Non-pigmented ciliary epithelial cell (primary cell): ENCODE results near the gene DUSP7.

ENCODE experiments used
- DNase-seq: peaks from one replicate; pipeline ENCODE4 v3.0.0-alpha.2; 2010; ENCODE audit warnings: low read depth

Gene DUSP7

DNA sequence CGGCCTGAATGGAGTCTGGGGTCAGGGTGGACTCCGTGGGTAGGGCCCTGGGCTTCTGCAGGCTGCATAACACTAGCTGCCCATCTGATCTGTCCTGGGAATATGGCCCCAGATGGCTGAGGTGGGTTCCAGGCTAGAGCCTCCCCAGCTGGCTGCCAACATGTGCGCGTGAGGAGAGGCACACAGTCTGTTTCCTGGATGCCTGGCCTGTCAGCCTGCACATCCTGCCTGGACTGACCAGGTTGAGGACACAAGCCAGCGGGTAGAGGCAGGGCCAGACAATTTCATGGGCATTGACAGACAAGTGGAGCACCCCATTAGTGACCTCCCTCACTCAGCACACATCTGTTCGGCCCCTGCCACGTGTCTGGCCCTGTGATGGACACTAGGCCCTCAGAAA, 30.9 kb downstream of the DUSP7 start:
- no peak for DNase-seq

DNA sequence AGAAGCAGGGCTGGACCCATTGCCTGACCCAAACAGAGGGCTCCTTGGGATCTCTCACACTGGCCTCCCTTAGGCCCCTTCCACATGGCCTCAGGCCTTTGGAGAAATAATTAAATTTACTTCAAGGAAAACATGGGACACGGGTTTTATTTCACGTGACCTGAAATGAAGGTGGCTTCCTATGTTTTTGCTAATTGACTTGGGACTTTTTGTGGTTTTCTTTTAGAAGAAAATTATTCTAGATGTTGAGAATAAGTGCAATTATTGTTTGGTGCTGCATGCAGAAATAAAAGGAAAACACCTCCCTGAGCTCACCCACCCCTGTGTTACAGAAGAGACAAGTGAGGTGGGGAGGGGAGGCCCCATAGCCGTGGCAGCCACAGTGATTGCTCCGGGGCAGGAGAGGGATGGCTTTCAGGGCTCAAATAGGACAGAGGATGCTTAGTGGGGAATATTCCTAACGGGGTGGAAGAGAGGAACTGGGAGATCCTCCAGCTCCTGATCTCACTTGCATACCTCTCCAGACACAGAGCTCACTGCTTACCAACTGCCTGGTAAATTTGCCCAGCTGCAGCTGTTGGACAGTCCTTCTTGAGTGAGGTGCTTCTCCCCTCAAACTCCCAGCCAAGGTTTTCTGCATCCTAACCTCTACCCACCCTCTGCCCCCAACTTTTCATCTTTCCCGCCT, 31.5 kb downstream of the DUSP7 start:
- DNase-seq: no peak

DNA sequence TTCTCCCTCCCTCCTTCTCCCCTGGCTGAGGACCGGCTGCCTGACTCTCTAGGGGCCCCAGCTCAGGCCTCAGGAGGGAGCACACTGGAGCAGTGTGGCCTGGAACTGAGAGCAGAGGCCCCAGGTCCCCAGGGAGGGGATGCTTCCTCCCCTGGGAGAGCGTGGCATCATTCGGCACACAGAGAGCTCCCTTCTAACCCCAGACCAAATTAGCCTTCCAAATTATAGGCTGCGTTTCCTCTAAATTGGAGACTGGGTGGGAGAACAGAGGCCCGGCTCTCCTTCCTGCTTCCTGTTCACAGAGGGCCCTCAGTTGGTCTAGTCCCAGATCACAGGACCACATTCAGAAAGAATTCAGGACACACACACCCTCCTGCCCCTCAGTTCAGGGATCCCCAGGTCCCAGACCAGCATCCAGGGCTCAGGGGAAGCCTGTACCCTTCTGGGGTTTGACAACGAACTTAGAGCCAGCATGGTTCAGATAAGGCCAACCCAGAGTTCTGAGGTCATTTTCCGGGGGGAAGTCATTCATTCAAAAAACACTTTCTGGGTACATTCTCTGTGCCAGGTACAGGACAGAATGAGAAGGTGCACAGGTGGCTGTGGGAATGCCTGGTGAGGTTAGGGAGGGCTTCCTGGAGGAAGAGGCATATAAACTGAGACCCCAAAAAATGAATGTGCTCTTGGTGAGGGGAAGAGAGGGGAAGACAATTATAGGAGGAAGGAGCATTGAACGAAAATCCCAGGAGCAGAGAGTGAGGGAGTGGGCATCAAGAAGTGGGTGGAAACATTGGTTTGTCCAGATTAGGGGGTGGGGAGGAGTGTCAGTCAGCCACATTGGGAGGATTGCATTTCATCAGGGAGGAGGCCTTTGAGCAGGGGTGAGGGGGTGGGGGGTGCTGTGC, 32.3 kb downstream of the DUSP7 start:
- no peak for DNase-seq

DNA sequence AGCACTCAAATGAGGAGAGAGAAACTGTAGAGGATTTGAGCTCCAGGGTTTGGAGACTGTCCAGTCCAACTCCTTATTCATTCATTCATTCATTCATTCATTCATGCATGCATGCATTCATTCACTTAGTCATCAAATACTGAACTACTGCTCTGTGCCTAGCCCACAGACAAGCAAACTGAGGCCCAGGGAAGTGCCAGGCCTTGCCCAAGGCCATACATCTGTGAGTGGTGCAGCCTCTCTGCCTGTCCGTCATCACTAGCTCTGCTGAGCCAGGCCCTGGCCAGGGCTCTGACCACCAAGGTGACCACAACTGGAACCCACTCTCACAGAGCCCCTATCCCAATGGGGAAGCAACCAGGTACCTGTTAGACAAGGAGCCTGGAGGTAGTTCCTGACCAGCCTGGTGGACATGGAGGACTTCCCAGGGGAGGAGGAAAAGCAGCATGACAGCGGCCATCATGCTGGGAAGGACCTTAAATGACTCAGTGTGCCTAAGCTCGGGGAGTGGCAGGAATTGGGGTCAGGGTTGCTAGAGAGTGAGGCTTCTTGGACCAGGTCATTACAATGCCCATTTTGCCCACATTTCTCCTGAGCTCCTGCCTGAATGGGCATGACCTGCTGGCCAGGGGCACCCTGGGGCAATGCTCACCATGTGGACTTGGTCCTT, 33.1 kb downstream of the DUSP7 start:
- no peak for DNase-seq

DNA sequence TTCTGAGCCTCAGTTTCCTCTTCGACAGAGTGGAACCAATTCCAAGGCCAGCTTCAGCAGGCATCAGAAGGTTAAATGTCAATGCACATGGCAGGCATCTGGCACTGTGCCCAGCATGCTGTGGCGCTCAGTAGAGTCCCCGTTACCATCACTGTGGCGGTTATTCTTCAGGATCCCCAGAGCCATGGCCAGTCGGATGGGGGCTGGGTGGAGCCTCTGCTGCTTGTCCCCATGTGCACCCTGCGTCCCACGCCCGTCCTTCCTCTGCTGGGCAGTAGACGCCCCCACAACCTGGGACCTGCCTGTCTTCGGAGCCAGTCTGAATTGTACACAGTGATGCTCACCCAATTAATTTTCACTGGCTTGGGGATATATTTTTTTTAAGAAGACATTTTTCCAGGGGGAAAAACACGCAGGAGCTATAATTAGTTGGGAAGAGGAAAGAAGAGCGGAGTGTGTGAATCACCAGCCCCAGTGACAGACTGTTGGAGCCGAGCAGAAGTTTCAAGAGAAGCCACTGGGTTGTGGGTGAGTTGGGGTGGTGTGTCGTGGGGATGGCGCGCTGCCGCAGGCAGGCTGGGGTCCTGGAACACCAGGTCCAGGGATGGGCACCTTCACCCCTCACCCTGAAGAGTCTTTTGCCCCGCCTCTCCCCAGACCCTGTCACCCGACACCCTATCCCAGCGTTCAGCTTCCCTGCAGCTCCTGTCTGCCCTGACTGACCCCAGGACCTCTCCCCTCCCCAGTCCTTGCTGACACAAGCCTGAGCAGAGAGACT, 33.9 kb downstream of the DUSP7 start:
- DNase-seq: no peak

- no peak for DNase-seq
Observed at GRCh38 chr3:52021489-52022268, 34.7 kb downstream of the DUSP7 start.

DNA sequence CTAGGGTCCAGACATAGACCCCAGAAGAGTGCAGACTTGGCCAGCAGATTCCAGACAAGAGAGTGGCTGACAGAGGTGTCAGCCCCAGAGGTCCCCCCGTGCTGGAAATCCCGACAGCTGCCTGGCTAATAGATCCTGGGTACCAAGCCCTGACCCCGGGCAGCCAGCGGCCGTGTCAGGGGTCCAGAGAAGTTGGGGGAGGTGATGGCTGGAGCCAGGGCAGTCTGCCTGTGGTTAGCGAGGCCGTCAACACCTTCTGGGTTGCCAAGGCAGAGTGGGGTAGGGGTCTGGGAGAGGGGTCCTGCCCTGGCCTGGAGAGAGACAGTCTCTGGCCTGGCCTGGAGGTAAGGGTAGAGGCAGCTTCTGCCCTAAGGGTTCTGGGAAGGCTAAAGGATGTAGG, 35.6 kb downstream of the DUSP7 start:
- no peak for DNase-seq

GRCh38 chr3:52019352-52020080, 36.9 kb downstream of the DUSP7 start:
- DNase-seq: no peak

GRCh38 chr3:52018319-52019000, 37.9 kb downstream of the DUSP7 start:
- no peak for DNase-seq

DNA sequence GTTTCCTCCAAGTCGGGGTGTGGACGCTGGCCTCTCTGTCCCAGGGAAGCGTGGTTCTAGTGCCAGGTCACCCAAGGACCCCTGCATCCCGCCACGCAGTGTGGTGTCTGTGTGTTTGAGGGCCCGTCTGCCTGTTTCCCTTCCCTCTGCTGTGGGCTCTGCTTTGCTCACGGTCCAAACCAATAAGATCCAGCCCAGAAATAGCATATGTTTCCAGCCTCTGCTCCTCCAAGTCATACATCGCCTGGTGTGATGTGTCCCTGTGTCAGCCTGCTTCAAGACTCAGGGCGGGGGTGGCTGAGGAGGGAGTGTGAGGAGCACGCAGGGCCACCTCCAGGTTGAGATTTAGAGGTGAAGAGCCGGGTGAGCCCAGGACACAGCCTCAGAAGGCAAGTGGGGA, 38.8 kb downstream of the DUSP7 start:
- DNase-seq: no peak

- no peak for DNase-seq
Observed at GRCh38 chr3:52015438-52016228, 40.7 kb downstream of the DUSP7 start.

DNA sequence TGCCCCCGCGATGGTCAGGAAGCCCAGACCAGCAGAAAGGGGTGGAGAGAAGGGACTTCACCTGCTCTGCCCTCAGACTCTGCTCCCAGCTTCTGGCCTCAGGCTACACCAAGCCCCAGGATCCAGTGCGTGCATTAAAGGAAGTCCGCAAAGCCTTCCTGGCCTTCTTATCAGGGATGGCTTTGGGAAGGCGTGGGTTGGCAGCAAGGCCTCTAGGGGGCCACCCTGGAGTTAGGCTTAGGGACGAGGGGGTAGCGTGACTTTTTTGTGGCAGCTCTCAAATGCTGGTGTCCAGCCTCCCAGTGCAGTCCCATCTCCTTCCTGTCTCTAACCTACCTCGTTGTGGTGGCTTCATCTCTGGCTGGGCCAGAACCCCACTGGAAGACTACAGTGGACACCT, 41.8 kb downstream of the DUSP7 start:
- no peak for DNase-seq

DNA sequence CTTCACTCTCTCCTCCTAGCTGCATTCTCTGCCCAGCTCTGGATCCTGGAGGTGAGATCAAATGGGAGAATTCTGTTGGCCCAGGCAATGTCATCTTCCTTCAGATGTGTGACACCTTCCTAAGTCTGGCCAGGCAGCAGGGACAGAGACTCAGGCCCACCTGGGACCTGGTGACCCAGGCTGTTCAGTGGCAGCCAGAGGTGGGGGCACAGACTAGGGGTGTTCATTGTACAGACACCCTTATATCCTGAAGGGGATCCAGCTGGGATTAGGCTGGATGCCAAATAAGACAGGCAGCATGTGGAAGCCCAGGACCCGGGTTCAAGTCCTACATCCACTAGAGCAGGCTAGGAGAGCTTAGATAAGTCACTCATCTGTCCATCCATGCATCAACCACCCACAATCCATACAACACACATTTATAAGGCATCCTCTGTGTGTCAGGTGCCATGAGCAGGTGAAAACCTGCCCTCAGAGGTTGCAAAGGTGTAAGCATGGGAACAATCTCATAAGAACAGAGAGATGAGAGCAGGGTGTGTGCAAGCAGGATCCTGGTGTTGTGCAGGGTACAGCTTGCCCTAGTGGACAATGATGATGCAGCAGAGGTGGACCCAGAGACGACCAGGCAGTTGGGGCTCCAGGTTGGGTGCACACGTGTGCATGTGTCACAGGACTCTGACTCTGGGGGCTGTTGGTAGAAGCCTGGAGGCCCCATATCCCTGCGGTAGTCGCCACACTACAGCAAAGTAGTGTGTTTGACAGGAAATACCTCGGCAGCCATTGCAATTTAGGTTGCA, 42.4 kb downstream of the DUSP7 start:
- DNase-seq: no peak

- DNase-seq: no peak
Observed at GRCh38 chr3:52012699-52013098, 43.7 kb downstream of the DUSP7 start.

DNA sequence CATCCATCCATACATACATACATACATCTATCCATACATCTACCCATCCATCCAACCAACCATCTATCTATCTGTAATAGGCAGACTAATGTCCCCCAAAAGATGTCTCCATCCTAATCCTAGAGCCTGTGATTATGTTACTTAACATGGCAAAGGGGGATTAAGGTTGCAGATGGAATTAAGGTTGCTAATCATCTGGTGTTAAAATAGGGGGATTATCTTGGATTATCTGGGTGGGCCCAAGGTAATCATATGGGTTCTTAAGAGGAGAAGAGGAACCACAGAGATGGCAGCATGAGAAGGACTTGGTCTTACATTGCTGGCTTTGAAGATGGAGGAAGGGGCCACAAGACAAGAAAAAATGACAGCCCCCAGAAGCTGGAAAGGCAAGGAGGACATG, 45.9 kb downstream of the DUSP7 start:
- DNase-seq: no peak

GRCh38 chr3:52007291-52007690, 49.1 kb downstream of the DUSP7 start:
- DNase-seq: no peak

DNA sequence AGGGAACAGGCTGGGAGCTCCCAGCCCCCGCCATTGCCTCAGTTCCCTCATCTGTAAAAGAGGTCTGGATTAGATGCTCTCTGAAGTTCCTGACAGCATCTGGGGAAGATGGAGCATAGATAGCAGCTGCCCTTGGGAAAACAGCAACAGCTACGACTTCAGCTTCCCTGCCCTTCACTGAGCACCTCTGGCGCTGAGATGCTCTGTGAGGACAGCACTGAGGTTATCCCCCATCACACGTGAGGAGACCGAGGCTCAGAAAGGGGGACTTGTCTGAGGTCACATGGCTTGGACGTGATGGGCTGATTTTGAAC, 49.6 kb downstream of the DUSP7 start:
- DNase-seq: no peak

DNA sequence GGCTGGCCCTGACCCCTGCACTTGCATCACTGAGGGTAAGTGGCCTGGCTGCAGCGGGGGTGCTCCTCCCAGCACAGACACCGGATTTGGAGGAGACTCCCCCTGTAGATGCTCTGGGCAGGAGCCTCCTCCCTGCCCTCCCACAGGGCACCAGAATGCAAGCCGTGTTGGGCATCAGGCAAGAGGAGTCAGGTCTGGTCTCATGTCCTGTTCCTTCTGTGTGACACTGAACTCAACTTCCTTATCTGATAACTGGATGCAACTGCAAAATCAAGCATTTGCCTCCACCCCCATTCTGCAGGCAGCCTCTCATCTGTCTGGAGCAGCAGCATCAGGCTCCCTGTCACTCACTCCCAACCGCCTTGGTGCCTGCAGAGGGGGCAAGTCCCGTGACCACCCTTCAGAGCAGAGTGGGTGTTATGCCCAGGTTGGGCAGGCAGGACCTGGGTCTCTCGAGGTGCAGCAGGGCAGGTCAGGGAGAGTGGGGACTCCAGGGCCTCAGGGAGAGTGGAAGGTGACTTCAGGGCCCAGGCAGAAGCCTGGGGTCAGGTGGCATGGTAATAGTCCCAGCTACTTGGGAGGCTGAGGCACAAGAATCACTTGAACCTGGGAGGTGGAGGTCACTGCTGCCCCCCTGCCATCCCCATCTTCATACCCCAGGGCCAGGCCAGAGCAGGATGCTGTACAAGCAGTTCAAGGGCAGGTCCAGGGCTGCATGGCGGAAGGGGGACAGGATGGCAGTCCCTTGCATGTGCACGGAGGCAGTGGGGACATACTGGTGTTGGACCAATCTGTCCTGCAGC, 50.2 kb downstream of the DUSP7 start:
- DNase-seq: no peak
